GM19468 (cell line): ENCODE data around the gene AUP1.
"Not testable (repeated sequence)": the region's sequence is repeated elsewhere in the genome, so short reads cannot be mapped to it uniquely, and the experiment has no call there.

ENCODE experiments used
- ATAC-seq: cut with Tn5 transposase; IDR thresholded peaks from one replicate; pipeline ENCODE4 v1.9.1; 2021; ENCODE audit warnings: mild to moderate bottlenecking, moderate library complexity, moderate number of reproducible peaks; ENCODE audit not compliant: unreplicated experiment; ENCODE audit errors: extremely low read depth

AUP1 gene

DNA sequence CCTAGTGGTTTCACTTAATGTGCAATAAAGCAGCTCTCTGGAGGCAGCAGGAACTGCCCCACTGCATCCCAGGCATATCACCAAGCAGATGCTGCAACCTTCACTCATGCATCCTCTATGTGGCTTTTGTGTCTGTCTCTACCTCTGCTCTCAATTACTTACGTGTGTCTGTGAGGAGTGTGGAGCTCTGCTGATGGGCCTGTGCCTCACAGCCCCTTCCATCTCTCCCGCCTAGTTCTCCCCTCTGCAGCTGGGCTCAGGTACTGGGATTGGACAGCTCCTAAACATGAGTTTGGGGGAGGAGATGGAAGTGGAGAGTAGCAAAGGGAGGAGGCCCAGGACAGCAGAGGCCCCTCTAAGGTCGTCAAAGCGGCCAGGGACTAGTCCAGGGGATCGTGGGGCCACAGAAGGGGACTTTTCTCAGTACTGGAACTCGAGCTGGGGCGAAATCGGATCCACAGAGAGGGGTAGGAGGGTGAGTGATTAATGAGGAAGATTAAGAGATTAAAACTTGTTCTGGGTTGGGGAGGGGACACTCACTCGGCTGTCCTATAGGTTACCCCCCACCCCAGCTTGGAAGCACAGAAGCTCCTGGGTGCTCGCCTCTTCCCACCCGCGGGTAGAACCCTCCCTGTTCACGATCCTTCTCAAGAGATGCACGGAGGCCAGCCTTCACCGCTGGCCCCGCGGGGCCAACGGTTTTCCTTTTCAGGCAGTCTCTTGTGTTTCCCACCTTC is 28.0 kb downstream of the AUP1 start:
- no peak for ATAC-seq

DNA sequence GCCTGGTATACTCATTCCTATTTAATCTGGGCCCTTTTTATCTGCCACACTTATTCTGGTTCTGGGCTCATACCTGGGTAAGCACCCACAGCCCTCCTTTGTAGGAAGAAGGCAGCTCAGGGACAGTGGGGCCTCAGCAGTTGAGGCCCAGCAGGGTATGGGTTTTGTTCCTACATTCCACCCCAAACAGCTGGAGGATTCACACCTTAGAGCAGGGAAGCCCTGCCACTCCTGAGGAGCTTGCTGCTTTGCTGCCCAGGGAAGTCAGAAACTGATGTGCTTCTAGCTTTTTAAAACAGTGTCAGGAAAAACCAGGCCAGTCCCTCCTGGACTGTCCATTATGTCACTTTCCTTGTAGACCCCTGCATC is 28.9 kb downstream of the AUP1 start:
- ATAC-seq: no peak

DNA sequence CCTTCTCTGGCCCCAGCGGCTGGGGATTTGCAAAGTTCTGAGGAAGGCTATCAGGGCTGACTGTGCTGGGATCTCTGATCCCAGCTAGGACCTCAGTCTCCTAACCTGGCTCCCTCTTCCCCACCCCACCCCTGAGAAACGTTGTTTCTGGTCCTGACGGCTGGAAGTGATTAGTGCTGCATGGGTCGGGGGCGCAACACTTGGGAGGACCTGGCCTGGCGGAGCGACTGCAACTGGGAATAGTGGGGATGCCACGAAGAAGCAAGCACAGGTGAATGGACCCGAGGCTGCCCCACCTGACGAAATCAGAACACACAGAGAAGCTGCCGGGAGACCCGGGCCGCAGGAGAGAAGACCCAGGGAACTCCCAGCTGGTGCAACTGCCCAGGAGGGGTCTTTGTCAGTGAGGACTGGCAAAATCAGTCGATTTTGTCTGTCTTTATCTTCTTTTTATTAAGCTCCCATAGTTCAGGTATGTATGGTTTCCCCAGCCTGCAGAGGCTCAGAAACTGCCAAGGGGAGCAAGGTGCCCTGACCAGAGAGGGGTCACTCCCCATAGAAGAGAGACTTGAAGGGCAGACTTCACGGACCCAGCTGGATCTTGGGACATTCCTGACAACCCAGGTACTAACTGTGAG is 29.4 kb downstream of the AUP1 start:
- no peak for ATAC-seq

DNA sequence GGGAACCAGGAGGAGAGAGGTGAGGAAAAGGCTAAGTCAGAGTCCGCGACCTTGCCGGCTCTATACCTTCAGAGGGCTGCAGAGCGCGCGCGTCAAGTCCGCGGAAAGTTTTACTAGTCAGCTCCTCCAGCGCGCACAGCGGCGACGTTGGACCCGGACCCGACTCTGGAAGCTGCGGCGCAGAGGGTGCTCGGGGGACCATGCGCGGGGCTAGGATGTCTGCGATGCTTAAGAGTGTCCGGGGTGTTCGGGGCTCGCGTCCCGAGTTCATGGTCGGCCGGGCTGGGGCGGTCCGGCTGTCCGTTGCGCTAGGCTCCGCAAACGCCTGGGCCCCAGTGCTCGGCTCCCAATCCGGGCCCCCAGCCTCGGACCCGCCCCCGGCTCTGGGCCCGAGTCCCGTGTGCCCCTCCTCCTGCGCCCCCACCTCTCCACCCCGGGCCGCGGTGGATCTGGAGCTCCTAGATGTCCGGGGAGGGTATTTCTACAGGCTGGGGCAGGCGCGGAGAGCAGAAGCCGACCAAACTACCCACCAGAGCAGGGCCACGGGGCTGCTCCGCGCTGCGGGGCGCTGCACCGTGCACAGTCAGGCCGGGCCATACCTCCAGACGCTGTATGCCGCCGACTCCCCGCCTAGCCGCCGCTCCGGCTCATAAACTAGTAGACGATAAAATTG is 30.1 kb downstream of the AUP1 start, which contains the start of gene LBX2:
Gene LBX2 (minus strand): TSS at position 337 of the 673 bp plus-strand sequence. CDS start 66 bp downstream, at position 271.
- ATAC-seq: no peak

DNA sequence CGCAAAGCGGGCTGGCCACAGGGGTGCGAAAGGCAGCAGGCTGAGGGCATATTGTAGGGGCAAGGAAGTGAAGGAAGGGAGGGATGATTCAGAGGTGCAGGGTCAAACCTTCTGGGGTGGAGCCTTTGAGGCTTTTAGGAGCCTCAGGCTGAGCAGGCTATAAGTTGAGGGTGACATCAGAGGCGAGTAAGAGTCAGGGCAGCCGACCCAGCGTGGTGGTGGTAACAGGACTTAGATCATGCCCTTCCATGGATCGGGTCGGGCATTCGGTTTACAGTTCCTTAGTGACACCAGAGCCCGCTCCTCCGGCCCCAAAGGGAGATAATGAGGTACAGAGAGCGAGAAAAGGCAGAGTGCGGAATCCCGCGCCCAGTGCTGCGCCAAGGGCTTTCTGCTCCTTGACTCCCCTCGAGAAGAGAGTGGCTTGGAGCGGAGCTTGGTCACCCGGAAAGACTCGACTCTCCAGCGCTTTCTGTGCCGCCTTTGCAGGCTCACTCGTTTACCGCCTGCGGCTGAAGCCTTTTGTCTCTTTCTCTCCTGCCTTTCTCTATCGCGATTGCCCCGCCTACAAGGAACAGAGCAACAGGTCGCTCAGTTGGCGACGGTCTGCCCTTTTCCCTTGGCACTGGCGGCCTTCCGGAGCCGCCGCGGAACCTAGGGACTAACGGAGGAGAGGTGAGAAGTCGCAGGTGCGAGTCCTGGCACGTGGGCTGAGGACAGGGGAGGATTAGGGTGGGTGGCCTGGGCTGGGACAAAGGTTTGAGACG is 30.8 kb downstream of the AUP1 start:
- ATAC-seq: no peak

DNA sequence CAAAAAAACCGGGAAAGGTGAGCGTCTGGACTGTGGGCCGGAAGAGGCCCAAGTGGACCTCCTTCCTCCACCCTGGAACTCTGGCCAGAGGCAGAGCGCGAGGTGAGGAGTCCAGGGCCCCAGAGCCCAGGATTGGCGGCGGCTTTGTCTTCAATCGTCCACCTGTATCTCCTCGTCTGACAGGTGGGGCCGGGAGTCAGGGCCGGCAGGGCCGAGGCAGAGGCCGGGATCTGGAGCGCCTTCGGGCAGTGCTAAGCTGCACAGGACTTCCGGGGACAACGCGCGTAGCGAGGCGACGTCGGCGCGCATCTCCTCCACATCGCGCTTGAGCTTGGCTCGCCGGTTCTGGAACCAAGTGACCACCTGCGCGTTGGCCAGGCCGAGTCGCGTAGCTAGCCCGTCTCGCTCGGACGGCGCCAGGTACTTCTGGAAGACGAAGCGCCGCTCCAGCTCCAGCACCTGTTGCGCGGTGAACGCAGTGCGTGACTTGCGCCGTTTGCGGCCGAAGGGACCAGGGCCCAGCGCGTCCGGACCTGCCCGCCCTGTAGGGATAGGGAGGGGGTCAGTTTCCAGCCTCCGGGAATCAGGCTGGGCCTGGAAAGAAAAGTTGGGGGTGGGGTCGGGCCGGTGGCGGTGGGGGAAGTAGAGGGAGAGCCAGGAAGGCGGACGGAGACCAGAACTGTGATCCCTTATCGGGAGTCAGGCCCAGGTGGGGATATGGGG is 31.6 kb downstream of the AUP1 start:
- ATAC-seq: no peak

DNA sequence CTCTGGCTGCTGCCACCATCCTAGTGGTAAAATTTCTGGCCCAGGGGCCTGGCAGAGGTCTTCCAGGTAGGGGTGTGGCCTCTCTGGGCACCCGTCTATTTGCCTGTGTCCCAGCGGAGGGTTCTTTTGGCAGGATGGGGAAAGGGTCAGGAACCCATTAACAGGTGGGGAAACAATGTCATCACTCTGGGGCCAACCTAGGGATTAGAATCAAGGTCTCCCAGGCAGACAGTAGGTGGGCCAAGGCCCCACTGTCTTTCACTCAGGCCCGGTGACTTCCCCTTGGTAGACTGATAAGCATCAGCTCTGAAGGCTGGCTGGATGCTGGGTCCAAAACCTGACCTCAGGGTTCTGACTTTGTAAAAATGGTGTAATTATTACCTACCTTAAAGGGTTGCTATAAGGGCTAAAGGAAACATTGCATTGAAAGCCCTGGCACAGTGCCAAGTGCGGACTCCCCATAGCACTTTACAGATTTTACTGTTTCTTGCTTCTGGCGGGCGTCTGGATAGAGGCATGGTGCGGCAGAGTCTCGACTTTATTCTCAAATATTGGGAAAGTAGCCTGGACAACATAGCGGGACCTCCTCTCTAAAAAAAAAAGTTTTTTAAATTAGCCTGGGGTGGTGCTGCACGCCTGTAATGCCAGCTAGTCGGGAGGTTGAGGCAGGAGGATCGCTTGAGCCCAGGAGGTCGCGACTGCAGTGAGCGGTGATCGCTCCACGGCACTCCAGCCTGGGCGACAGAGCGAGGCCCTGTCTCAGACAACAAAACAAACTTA is 32.3 kb downstream of the AUP1 start:
- no peak for ATAC-seq

DNA sequence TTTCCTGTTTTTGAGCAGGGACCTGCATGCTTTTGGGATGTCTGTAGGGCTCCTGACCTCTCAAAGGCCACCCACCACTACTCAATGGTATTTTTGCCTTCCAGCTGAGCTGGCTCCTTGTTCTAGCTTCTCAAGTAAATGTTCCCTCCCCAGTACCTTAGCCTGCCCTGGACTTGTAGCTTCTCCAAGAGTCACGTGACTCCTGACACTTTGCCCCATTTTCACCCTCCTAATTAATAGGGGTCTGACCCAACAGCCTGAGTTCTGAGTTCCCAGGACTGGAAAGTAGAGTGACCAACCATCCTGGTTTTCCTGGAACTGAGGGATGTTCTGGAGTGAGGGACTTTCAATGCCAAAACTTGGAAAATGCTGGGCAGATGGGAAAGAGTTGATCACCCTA is 34.1 kb downstream of the AUP1 start:
- ATAC-seq: no peak

DNA sequence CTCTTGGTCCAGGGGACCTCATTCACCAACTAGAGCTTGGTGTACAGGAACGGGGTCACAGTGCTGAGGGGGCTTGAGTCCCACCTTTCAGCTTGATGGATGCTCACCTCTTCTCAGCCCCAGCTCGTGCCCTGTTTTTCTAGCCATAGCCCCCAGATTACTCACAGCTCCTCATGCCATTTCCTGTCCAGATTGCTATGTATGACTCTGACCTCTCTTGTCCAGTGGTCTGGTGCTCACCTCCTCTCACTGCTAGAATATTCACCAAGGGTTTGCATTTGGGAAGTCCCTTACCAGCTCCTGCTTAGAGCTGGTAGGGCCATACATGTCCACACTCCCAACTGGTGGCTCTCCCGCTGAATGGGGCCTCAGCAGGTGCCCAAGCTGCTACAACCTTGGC is 36.0 kb downstream of the AUP1 start:
- ATAC-seq: no peak

DNA sequence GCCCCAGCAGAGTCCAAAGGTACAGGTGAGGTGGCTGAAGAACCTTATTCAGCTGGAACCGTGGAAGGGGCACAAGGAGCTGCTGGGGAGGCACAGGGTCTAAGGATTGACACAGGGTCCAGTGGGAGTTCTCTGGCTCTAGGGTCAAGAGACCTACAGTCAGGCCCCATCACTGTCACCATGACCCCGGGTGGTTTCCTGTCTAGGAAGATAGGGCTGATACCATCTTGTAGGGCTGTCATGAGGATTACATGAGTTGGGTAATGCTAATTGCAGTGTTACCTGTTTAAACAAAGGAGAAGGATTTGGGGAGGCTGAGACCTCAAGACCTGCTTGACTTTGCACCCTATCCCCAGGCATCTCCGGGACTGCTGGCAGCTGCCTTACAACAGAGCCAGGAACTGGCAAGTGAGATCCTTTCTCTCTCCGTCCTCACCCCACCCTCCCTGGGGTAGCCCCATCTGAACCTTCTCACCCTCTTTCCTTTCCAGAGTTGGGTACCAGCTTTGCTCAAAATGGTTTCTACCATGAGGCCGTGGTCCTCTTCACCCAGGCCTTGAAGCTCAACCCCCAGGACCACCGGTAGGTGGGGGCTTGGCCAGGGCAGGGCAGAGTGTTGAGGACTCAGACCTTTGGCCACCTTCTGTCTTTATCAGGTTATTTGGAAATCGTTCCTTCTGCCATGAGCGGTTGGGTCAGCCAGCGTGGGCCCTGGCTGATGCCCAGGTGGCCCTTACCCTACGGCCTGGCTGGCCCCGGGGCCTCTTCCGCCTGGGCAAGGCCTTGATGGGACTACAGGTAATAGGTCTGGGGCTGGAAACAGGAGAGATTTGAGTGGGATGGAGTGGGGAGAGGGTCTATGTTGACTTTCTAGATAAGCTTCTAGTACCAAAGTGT is 37.6 kb downstream of the AUP1 start:
- ATAC-seq: no peak

DNA sequence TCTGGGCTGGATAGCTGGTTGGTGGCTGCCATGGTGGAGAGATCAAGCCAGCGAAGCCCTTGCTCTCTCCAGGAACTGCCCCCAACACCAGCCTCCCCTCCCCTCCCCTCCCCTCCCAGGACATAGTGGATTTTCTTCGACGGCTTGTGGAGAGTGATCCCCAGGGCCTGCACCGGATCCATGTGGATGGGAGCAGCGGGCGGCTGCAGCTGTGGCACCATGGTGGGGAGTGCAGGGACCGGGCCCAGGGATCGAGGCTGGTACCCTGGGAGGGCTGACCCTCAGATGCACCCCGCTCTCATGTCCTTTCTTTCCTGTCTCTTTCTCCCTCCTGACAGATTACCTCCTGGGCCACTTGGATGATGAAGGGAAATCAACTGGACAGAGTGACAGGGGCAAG is 39.6 kb downstream of the AUP1 start:
- no peak for ATAC-seq

DNA sequence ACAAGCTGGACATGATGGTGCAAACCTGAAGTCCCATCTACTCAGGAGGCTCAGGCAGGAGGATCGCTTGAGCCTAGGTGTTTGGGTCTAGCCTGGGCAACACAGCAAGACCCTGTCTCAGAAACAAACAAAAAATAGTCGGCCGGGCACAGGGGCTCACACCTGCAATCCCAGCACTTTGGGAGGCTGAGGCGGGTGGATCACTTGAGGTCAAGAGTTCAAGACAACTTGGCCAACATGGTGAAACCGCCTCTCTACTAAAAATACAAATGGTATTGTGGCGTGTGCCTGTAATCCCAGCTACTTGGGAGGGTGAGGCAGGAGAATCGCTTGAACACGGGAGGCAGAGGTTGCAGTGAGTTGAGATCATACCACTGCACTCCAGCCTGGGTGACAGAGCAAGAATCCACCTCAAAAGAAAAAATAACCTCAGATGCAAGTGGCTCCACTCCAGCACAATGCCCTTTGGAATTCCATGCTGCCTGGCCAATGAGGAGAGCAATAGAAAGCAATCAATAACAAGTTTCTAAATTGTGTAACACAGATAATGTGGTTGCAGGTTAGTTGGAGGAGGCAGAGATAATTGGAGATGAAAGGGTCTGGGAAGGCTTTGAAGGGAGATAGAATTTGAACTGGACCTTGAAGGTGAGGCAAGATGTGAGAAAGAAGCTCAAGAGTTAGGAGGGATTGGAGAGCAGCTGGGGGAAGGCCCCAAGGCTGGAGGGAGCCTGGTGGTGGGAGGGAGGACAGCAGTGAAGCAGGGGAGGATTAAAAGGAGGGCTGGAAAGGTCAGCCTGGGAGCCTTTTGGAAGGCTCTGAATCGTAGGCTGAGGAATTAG is 40.6 kb downstream of the AUP1 start:
- no peak for ATAC-seq

DNA sequence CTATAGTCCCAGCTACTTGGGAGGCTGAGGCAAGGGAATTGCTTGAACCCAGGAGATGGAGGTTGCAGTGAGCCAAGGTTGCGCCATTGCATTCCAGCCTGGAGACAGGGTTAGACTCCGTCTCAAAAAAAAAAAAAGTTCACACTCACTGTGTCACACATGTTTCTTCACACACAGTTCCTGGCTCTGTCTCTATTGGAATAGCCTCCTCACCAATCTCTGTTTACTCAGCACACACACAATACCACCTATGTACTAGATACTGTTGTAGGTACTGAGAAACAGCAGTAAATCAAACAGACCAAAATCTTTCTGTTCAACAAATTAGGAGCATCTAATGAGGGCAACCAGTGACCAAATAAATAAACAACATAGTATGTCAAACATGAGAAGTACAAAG is 43.4 kb downstream of the AUP1 start:
- no peak for ATAC-seq

DNA sequence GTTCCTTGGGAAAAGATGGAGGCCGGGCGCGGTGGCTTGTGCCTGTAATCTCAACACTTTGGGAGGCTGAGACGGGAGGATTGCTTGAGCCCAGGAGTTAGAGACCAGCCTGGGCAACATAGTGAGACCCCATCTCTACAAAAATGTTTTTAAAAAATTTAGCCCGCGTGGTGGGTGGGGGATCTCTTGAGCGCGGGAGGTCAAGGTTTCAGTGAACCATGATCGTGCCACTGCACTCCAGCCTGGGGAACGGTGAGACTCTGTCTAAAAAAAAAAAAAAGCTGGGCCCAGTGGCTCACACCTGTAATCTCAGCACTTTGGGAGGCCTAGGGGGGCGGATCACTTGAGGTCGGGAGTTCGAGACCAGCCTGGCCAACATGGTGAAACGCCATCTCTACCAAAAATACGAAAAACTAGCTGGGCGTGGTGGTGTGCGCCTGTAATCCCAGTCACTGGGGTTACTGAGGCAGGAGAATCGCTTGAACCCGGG is 45.8 kb downstream of the AUP1 start:
- not testable (repeated sequence) for ATAC-seq

DNA sequence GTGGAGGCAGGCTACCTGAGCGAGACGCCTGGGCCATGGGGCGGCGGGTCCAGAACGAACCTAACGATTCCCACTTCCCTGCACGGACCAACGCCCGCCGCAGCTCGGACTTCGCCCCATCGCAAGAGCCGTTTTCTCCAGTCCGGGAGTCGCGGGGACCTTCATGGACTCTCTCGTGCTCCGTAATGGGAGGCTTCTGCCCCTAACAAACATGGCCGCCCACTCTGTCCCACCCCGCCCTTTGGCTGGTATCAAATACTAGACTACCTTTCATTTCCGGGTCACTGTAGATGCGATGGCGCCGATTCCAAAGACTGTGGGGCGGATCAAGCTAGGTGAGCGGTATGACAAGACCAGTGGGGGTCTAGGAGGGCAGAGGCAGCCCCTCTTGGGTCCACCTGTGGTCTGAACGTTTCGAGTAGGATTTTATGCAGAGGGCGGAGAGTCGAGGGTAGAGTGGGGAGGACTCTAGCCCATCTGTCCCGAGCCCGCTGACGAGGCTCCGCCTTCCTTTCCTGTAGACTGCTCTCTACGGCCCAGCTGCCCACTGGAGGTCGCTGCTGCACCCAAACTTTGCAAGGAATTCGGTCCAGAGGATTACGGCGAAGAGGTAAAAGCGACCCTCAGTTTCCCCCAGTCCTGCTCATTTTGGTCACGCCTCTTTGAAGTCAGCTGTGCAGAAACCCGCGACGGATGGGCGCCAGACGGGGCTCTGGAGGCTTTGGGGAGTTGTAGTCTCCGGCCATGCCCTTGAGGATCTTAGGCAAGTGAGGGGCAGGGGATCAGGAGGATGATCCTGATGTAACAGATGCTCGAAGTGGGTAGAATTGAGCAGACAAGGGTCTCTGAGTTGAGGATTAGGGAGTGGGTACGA is 46.5 kb downstream of the AUP1 start, which contains the start of the genes CCDC142 and TTC31:
Gene CCDC142 (minus strand): TSS at position 198 of the 874 bp plus-strand sequence. CDS start 161 bp downstream, at position 37.
Gene TTC31 (plus strand): TSS at position 281 of the 874 bp plus-strand sequence. CDS start 15 bp downstream, at position 296.
- ATAC-seq: peak; percentile 79
